SIG-M5 treated with dmso at 0.1 percent for 504 hours (cell line): ENCODE data around the gene SMIM33.
"Not testable (repeated sequence)": the region's sequence is repeated elsewhere in the genome, so short reads cannot be mapped to it uniquely, and the experiment has no call there.

Experiments used
- DNase-seq: peaks from one replicate; lab custom pipeline; 2025; ENCODE audit not compliant: unreplicated experiment; lab: John Stamatoyannopoulos, UW

SMIM33 gene

GRCh38 chr5:139481580-139482049 lies 10.8 kb downstream of the SMIM33 start:
- DNase-seq = peak; percentile 37

- peak; percentile 92 for DNase-seq
These were observed 11.5 kb downstream of the SMIM33 start, which contains the start of gene STING1 for GRCh38 chr5:139482050-139482889. Gene STING1, minus strand, starts transcription at chr5:139482758. Its CDS starts 1,054 bp downstream, at chr5:139481704.

DNA sequence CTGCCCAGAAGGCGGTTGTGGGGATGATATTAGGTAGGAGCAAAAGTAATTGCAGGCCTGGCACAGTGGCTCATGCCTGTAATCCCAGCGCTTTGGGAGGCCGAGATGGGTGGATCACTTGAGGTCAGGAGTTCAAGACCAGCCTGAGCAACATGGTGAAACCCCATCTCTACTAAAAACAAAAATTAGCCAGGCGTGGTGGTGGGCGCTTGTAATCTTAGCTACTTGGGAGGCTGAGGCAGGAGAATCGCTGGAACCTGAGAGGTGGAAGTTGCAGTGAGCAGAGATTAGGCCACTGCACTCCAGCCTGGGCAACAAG lies 12.0 kb downstream of the SMIM33 start:
- DNase-seq = not testable (repeated sequence)

DNA sequence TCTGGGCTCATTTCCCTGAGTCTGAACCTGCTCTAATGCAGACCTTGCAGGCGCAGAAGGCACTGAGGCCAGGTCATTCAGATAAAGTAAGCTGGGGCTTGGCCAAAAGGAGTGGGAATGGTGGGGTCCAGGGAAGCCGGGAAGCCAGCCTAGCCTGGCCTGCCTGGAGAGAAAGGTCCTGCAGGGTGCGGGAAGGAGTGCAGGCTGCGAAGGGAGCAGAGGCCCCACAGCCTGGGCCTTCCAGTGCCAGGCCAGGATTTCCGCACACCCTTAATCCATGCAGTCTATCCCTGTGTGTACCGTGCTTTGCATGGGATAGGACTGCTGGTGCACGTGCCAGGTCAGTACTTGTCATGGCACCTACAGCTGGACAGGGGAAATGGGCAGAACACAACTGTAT lies 15.4 kb downstream of the SMIM33 start:
- no peak for DNase-seq

DNA sequence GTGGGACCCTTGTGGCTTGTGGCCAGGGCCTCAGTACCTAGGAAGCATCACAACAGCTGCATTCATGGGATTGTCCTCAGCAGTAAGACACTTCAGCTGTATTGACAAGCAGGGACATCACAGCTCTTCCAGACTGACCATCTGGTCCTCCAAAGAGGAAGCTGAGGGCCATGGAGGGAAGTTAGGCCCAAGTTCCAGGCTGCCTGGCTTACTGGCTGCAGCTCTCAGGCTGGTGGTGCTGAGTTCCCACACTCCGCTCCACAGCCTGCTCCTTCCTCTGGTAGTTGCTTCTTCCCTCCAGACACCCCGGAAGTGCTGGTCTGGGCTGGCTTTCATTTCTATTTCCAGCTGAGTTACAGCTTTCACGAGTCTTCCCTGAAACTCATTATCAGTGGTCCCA lies 17.5 kb downstream of the SMIM33 start:
- peak; percentile 28 for DNase-seq

DNA sequence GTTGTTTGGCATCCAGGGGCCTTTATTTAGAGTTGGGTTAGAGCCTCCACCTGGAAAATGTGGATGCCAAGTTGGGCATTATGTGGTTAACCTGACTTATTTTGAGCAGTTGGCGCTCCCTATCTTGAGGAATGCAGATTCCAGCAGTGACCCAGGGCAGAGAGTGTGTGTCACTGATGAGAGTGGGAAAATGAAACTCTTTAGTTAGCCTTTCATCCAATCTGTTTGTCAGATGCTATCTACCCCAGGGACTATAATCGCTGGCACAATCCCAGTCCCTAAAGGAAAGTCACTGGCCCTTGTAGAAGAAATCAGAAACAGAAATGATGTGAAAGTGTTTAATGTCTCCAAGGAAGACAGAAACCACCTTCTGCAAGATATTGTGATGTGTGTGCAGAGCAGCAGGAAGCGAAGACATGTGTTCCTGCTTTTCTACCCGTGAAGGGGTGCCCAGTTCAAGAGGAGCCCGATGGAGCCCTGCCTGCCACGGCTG lies 21.9 kb downstream of the SMIM33 start:
- no peak for DNase-seq

DNA sequence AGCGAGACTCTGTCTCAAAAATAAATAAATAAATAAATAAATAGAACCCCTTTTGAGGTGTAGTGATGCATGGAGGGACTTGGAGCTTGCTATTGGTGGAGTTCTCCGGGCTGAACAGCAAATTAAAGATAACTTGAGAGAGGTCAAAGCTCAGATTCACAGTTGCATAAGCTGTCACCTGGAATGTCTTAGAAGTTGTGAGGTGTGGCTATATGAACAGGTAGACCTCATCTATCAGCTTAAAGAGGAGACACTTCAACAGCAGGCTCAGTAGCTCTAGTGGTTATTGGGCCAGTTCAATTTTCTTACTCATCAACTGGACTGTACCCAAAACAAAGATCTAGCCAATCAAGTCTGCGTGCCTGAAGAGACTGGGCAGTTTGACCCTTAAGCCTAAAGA lies 23.5 kb downstream of the SMIM33 start:
- DNase-seq = no peak

- DNase-seq = no peak
These were observed 24.0 kb downstream of the SMIM33 start for GRCh38 chr5:139494832-139495231.

DNA sequence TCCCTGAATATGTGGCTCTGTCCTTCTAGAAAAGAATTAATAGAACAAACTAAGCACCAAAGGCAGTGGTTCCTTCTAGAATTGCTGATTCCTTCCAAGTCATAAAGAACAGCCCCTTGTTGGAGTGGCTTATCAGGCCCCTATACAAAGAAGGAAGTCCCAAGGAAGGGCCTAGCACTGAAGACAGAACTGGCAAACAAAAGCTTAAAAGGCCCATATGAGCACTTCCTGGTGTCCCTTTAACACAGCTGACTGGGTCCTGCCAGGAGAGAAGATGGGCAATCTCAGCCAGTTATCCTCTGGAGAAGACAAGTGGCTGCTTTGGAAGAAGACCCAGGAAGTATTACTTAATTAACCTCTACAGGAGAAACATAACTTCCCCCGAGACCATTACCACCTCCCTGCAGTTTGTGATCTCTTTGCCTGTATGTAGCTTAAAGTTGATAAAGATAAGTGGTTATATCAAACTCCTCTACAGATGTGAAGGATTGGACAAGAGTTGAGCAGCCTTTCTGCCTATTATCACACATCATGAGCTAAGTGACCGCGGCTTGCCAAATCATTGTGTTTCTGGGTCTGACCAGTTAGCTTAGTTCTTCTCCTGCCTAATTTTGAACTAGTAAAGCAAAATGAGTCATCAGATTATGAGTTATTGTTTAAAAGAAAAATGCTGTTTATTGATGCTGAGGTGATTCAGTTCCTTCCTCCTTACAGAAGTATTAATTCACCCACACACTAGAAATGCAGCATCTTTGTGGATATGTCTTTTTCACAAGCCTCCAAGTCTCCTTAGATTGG lies 25.0 kb downstream of the SMIM33 start:
- no peak for DNase-seq

DNA sequence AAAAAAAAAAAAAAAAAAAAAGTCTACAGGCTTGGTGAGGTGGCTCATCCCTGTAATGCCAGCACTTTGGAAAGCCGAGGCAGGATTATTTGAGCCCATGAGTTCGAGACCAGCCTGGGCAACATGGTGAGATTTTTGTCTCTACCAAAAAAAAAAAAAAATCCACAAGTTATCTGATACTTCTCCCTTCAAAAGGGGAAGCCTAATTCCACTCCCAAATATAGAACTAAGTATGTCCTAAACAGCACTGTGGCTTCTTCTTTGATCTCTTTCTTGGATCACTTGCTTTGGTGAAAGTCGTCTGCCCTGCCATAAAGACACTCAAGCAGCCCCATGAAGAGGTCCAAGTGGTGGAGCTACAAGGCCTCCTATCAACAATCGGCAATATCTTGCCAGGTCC lies 30.6 kb downstream of the SMIM33 start:
- DNase-seq = peak; percentile 16

DNA sequence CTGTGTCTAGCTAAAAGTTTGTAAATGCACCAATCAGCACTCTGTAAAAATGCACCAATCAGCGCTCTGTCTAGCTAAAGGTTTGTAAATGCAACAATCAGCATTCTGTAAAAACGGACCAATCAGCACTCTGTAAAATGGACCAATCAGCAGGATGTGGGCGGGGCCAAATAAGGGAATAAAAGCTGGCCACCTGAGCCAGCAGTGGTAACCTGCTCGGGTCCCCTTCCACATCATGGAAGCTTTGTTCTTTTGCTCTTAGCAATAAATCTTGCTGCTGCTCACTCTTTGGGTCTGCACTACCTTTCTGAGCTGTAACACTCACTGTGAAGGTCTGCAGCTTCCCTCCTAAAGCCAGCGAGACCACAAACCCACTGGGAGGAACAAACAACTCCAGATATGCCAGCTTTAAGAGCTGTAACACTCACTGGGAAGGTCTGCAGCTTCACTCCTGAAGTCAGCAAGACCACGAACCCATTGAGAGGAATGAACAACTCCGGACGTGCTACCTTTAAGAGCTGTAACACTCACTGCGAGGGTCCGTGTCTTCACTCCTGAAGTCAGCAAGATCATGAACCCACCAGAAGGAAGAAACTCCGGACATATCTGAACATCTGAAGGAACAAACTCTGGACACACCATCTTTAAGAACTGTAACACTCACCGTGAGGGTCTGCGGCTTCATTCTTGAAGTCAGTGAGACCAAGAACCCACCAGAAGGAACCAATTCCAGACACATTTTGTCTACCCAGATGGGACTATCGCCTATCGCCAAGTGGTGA lies 32.4 kb downstream of the SMIM33 start:
- not testable (repeated sequence) for DNase-seq

- DNase-seq = not testable (repeated sequence)
These were observed 33.1 kb downstream of the SMIM33 start for GRCh38 chr5:139503879-139504278.

- not testable (repeated sequence) for DNase-seq
These were observed 33.9 kb downstream of the SMIM33 start for GRCh38 chr5:139504722-139505121.

GRCh38 chr5:139512786-139513390 lies 42.1 kb downstream of the SMIM33 start:
- DNase-seq = no peak

GRCh38 chr5:139513434-139513833 lies 42.6 kb downstream of the SMIM33 start:
- DNase-seq = peak; percentile 75

DNA sequence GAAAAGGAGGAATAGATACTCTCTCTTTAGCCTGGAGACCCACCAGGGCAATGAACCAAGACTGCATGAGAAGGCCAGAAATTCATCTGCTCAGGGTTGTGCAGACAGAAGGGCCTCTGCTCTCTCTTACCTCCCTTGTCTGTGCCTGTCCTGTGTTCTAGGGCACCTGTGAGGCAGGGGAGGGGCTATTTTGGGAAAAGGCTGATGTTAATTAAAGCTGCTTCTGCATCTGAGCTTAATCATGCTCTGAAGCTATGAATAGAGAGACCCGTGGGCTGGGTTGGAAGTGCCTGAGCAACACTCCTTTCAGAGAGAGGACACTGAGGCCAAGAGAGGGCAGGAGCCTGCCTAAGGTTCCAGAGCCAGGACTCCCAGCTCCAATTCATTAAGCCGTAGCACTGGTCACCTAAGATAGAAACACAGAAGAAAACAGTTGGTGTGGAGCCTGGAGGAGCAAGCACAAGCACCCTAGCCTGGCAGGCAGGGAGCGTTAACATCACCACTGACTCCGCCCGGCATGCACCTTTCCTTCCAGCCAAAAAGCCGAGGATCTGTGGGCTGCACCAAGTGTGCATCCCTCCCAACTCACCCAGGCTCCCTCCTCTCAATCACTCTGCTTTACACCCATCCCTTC lies 43.2 kb downstream of the SMIM33 start:
- DNase-seq = no peak

- DNase-seq = no peak
These were observed 43.7 kb downstream of the SMIM33 start for GRCh38 chr5:139514486-139514856.

GRCh38 chr5:139517683-139518564 lies 47.1 kb downstream of the SMIM33 start:
- DNase-seq = peak; percentile 67
